GM23248 (cell line): ENCODE results near the gene ZNF723. TPM values are rescaled to one million over a fixed set of nuclear protein-coding genes. Genes with fewer than 3 reads are reported as not detected.
A peak's percentile ranks its signal among the peaks of the same experiment; 100 is the strongest.

Source experiments
- DNase-seq: peaks from one replicate; pipeline ENCODE4 v3.0.0-alpha.2; 2015
- H2AFZ ChIP-seq: fragments of 200-600 bp; sonication (generic); 2 replicates; pipeline ENCODE4 v1.6.1; 2016; ENCODE audit warnings: antibody characterized with exemption
- H3F3A ChIP-seq: fragments of 200-600 bp; sonication (generic); 2 replicates; pipeline ENCODE4 v1.6.1; 2016; ENCODE audit warnings: mild to moderate bottlenecking, antibody characterized with exemption, mixed run types; ENCODE audit not compliant: insufficient read depth
- H3K27ac ChIP-seq: fragments of 200-600 bp; sonication (generic); 2 replicates; pipeline ENCODE4 v1.5.1; 2016; ENCODE audit warnings: mild to moderate bottlenecking
- H3K27me3 ChIP-seq: fragments of 200-600 bp; sonication (generic); replicated peaks from 2 replicates; pipeline ENCODE4 v1.6.1; 2016; ENCODE audit warnings: mild to moderate bottlenecking; ENCODE audit not compliant: insufficient read depth
- H3K36me3 ChIP-seq: fragments of 200-600 bp; sonication (generic); 2 replicates; pipeline ENCODE4 v1.6.1; 2016; ENCODE audit warnings: low read depth, mild to moderate bottlenecking
- H3K4me1 ChIP-seq: fragments of 200-600 bp; sonication (generic); 2 replicates; pipeline ENCODE4 v1.6.1; 2016; ENCODE audit warnings: mild to moderate bottlenecking; ENCODE audit not compliant: insufficient read depth
- H3K4me2 ChIP-seq: fragments of 200-600 bp; sonication (generic); one replicate; pipeline ENCODE4 v1.6.1; 2016; ENCODE audit warnings: mild to moderate bottlenecking; ENCODE audit not compliant: unreplicated experiment
- H3K4me3 ChIP-seq: fragments of 200-600 bp; sonication (generic); 2 replicates; pipeline ENCODE4 v1.5.1; 2016; ENCODE audit warnings: mild to moderate bottlenecking
- H3K79me2 ChIP-seq: fragments of 200-600 bp; sonication (generic); 2 replicates; pipeline ENCODE4 v1.6.1; 2016; ENCODE audit warnings: mild to moderate bottlenecking; ENCODE audit not compliant: insufficient read depth
- H3K9ac ChIP-seq: fragments of 200-600 bp; sonication (generic); 2 replicates; pipeline ENCODE4 v1.6.1; 2016; ENCODE audit warnings: mild to moderate bottlenecking
- H3K9me2 ChIP-seq: fragments of 200-600 bp; sonication (generic); 2 replicates; pipeline ENCODE4 v1.6.1; 2016; ENCODE audit warnings: mixed run types, mild to moderate bottlenecking, moderate library complexity; ENCODE audit not compliant: insufficient read depth
- H3K9me3 ChIP-seq: fragments of 200-600 bp; sonication (generic); one replicate; pipeline ENCODE4 v1.6.1; 2017; ENCODE audit warnings: low read depth
- H4K20me1 ChIP-seq: fragments of 200-600 bp; sonication (generic); 2 replicates; pipeline ENCODE4 v1.6.0; 2016; ENCODE audit not compliant: insufficient read depth
- EZH2 ChIP-seq: fragments of 200-600 bp; sonication (generic); IDR thresholded peaks from 2 replicates; pipeline ENCODE4 v1.6.1; 2018; ENCODE audit warnings: antibody characterized with exemption, mild to moderate bottlenecking; ENCODE audit not compliant: insufficient read depth, poor library complexity, severe bottlenecking
- EZH2phosphoT487 ChIP-seq: fragments of 200-600 bp; sonication (generic); IDR thresholded peaks from 2 replicates; pipeline ENCODE4 v1.6.1; 2018; ENCODE audit warnings: antibody characterized with exemption, moderate library complexity, mild to moderate bottlenecking, low read depth; ENCODE audit not compliant: insufficient read depth
- WGBS, 2 experiments: methylation state at CpG; one replicate each; pipeline ENCODE4 v1.1.6; 2015 to 2017; ENCODE audit warnings: low lambda C conversion rate in 2 of 2, low coverage in 1 of 2; ENCODE audit errors: missing lambda C conversion rate in 2 of 2; 5-methylcytosine and 5-hydroxymethylcytosine counted together
- in situ Hi-C: fragments of 300-500 bp; cut with MboI; formaldehyde crosslinking; loops from 2 replicates; pipeline ENCODE4 v1.15.0; 2020
- polyA plus RNA-seq: library from polyadenylated mRNA; unstranded; fragments of >200 nt; fragmentation: Nextera tagmentation; extraction: Ambion mirVana; gene quantifications from 2 replicates; pipeline ENCODE4 v1.2.1, GENCODE V29; 2016
- small RNA-seq: library from RNA; depleted of rRNA; stranded (forward); fragments of <200 nt; gene quantifications from one replicate; pipeline ENCODE3, GENCODE V24; 2014; ENCODE audit warnings: low read depth, low replicate concordance
- total RNA-seq: library from RNA; depleted of rRNA; stranded (reverse); fragments of >200 nt; shearing (Covaris generic); gene quantifications from 2 replicates; pipeline ENCODE4 v1.2.3, GENCODE V29; 2014; rRNA removed

ZNF723 gene
- total and polyA plus RNA-seq, 2 experiments from 2014 or later, result not detected

GRCh38 chr19:22882797-22883196 lies 50.7 kb downstream of the ZNF723 start:
- DNase-seq, result peak; percentile 27
- no peaks in the 10 kb centered on the region for H3K4me1 ChIP-seq
- no peaks in the 10 kb centered on the region for H3K9me2 ChIP-seq
- in situ Hi-C loops, result no loop called here
- no peak overlapping the region for H3K4me2 ChIP-seq
- no peaks in the 10 kb centered on the region for H3F3A ChIP-seq
- no peak overlapping the region for H3K9ac ChIP-seq
- H3K4me3 ChIP-seq, result no peak overlapping the region
- TF ChIP-seq EZH2 (no peak), EZH2phosphoT487 (no peak)
- no peak overlapping the region for H3K27ac ChIP-seq
- WGBS, 2 experiments, result 0 to 1% methylated on average over 3 of the region's 3 CpGs
- no peaks in the 10 kb centered on the region for H4K20me1 ChIP-seq
- no peaks in the 10 kb centered on the region for H3K36me3 ChIP-seq
- H3K27me3 ChIP-seq, result no peaks in the 10 kb centered on the region
- no peaks in the 10 kb centered on the region for H3K79me2 ChIP-seq
- H2AFZ ChIP-seq, result no peak overlapping the region
- no peaks in the 10 kb centered on the region for H3K9me3 ChIP-seq

GRCh38 chr19:22893855-22894270 lies 61.8 kb downstream of the ZNF723 start:
- H3K9ac ChIP-seq, result no peak overlapping the region
- DNase-seq, result no peak
- H4K20me1 ChIP-seq, result no peaks in the 10 kb centered on the region
- H3K4me3 ChIP-seq, result no peak overlapping the region
- in situ Hi-C loops, result no loop called here
- H3K9me2 ChIP-seq, result no peaks in the 10 kb centered on the region
- WGBS, 2 experiments, result 64 to 73% methylated on average over 13 to 35 of the region's 35 CpGs
- H3K4me2 ChIP-seq, result no peak overlapping the region
- H3K9me3 ChIP-seq, result no peaks in the 10 kb centered on the region
- H3K36me3 ChIP-seq, result no peaks in the 10 kb centered on the region
- no peaks in the 10 kb centered on the region for H3F3A ChIP-seq
- no peak overlapping the region for H2AFZ ChIP-seq
- no peak overlapping the region for H3K27ac ChIP-seq
- H3K4me1 ChIP-seq, result no peaks in the 10 kb centered on the region
- H3K79me2 ChIP-seq, result no peaks in the 10 kb centered on the region
- H3K27me3 ChIP-seq, result no peaks in the 10 kb centered on the region
- TF ChIP-seq EZH2 (no peak), EZH2phosphoT487 (no peak)

DNA sequence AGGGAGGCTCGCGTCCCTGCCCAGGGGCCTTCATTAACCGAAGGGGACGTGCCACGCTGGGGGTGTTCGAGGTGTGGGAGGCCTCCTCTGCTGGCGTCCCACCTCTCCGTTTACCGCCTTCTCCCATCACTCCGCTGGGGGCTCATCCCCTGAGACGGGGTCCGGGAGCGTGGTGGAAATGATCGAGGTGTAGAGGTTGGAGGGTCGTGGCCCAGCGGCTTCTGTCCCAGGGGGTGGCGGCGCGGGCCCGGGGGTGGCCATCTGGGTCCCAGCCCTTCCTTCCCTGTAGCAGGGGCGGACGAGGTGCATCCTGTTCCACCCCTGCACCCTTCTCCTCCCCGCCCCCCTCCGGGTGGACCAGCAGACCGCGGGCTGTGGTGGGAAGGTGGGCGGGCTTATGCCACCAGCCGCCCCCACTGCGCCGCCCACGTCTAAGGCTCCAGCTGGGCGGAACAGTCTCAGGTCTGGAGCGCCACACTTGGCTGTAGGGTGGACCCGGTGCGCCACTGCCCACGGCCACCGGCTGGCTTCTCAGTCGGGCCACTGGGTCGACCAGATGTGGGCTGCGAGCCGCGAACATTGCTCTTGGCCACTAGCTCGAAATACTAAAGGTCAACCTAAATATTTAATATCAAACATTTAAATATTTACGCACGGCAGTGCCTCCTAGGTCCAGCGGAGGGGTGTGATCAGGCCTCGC lies 69.5 kb downstream of the ZNF723 start:
- no peak for DNase-seq
- in situ Hi-C loops, result no loop called here
- H3F3A ChIP-seq, result no peaks in the 10 kb centered on the region
- H3K36me3 ChIP-seq, result no peaks in the 10 kb centered on the region
- H3K9ac ChIP-seq, result no peak overlapping the region
- H2AFZ ChIP-seq, result no peak overlapping the region
- no peaks in the 10 kb centered on the region for H3K27me3 ChIP-seq
- WGBS, 2 experiments, result 77 to 81% methylated on average over 39 to 47 of the region's 47 CpGs
- H3K4me3 ChIP-seq, result no peak overlapping the region
- H3K79me2 ChIP-seq, result no peaks in the 10 kb centered on the region
- no peaks in the 10 kb centered on the region for H4K20me1 ChIP-seq
- no peaks in the 10 kb centered on the region for H3K4me1 ChIP-seq
- H3K9me2 ChIP-seq, result no peaks in the 10 kb centered on the region
- TF ChIP-seq EZH2phosphoT487 (no peak), EZH2 (no peak)
- no peak overlapping the region for H3K27ac ChIP-seq
- H3K4me2 ChIP-seq, result no peak overlapping the region
- no peaks in the 10 kb centered on the region for H3K9me3 ChIP-seq

Small RNA genes lying within 50 kb of the gene (small RNA-seq; reads per million reads assigned to genes)
- gene VN1R88P, result not detected

Other genes starting within 250 kb of the ZNF723 start
- gene ZNF492, start 198.0 kb upstream of the ZNF723 start, total RNA-seq, result 0.13 and 0.65 TPM in 2 replicates
- gene ZNF492, start 198.0 kb upstream of the ZNF723 start, polyA plus RNA-seq, result 0.20 and 0.25 TPM in 2 replicates
- not detected in 2 replicates for gene ZNF99, start 48.1 kb upstream of the ZNF723 start, total RNA-seq
- gene ZNF99, start 48.1 kb upstream of the ZNF723 start, polyA plus RNA-seq, result not detected in 2 replicates
- gene ZNF728, start 170.9 kb downstream of the ZNF723 start, total RNA-seq, result not detected in 2 replicates
- gene ZNF728, start 170.9 kb downstream of the ZNF723 start, polyA plus RNA-seq, result not detected in 2 replicates